ENCODE data around the gene MYO10. TPM values are rescaled to one million over a fixed set of nuclear protein-coding genes. Genes with fewer than 3 reads are reported as not detected.
"Not testable (repeated sequence)": the region's sequence is repeated elsewhere in the genome, so short reads cannot be mapped to it uniquely, and the experiment has no call there.

The MYO10 gene
- not detected for total RNA-seq

DNA sequence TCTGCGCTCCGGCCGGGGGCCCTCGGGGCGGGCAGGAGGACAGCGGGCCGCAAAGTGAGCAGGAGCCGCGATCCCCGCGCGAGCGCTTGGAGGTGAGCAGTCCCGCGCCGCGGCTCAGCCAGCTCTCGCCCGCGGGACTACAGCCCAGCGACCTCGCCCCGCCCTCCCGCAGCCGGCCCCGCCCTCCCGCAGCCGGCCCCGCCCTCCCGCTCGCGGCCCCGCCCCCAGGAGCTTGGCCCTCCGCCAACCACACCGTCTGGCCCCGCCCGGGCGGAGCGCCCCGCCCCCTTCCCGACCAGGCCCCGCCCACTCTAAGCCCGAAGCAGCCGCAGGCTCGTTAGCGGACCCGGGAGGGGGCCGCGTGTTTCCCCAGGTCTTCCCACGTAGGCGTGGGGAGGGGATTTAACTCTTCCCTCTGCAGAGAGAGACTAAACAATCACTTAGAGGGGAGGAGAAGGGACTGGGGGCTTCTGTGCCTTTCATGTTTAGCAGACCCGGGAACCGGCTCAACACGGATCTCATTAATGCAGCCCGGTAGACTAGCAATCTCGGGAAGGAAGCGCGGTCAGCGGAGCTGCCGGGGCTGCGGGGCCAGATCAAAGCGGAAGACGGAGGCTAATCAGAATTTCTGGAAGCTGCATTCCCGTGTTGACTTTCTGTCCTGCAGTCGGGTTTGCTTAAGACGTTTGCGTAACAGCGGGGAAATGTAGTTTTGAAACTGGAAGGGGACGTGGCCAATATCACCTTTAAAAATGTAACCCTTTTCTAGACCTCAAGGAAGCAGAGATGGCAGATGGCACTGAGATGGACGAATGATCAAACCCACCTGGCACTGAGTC is at the start of gene MYO10:
Gene MYO10, minus strand, starts transcription at position 139 of the 839 bp plus-strand sequence. CDS start 480 bp downstream, outside the sequence.
- no peak within 1 kb of the TSS for H3K27ac Mint-ChIP-seq
- H3K9me3 Mint-ChIP-seq: peaks cover 3% of the 10 kb centered on the region
- H3K27me3 Mint-ChIP-seq: peaks cover 25 to 30% of the 10 kb centered on the region in 2 donors
- peaks cover 12% of the 10 kb centered on the region for H3K36me3 Mint-ChIP-seq
- peak within 1 kb of the TSS; percentile 52 for H3K4me3 Mint-ChIP-seq
- peaks cover 5 to 7% of the 10 kb centered on the region in 2 donors for H3K4me1 Mint-ChIP-seq (ENCODE audit: low read depth in 2 of 2)
- ATAC-seq: peak; percentile 75 to 88
- DNase-seq (ENCODE audit: low spot score): no peak

DNA sequence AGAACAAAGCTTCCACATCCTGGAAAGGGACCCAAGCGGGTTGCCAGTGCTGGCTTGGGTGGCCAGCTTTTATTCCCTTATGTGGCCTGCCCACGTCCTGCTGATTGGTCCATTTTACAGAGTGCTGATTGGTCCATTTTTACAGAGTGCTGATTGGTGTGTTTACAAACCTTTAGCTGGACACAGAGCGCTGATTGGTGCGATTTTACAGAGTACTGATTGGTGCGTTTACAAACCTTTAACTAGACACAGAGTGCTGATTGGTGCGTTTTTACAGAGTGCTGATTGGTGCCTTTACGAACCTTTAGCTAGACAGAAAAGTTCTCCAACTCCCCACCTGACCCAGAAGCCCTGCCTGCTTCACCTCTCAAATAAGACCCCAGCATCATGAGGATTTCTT is 49.2 kb upstream of the MYO10 start:
- H3K4me3 Mint-ChIP-seq; H3K27me3 Mint-ChIP-seq; H3K4me1 Mint-ChIP-seq (ENCODE audit: low read depth in 2 of 2); H3K36me3 Mint-ChIP-seq; DNase-seq (ENCODE audit: low spot score); H3K9me3 Mint-ChIP-seq; ATAC-seq; H3K27ac Mint-ChIP-seq: not testable (repeated sequence)

DNA sequence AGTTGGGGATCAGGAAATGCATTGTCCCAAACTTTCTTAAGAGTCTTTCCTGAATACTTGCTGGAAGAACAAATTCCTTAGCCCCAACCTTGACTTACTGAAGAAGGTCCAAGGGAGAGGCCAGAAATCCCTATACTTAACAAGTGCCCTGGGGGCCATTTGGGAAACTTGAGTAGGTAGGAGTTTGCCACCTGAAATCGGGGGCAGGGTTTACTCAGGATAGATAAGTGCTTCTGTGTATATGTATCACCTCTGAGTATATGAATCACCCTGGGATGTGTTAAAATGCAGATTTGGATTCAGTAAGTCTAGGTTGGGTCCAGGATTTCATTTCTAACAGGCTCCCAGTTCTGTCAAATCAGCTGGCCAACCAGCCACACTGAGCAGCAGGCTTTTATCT is 47.9 kb upstream of the MYO10 start:
- no peaks in the 10 kb centered on the region for H3K36me3 Mint-ChIP-seq
- H3K4me3 Mint-ChIP-seq: no peak overlapping the region
- no peaks in the 10 kb centered on the region for H3K4me1 Mint-ChIP-seq (ENCODE audit: low read depth in 2 of 2)
- H3K27me3 Mint-ChIP-seq: no peaks in the 10 kb centered on the region
- no peak overlapping the region for H3K27ac Mint-ChIP-seq
- no peaks in the 10 kb centered on the region for H3K9me3 Mint-ChIP-seq
- no peak for DNase-seq (ENCODE audit: low spot score)
- ATAC-seq: no peak

DNA sequence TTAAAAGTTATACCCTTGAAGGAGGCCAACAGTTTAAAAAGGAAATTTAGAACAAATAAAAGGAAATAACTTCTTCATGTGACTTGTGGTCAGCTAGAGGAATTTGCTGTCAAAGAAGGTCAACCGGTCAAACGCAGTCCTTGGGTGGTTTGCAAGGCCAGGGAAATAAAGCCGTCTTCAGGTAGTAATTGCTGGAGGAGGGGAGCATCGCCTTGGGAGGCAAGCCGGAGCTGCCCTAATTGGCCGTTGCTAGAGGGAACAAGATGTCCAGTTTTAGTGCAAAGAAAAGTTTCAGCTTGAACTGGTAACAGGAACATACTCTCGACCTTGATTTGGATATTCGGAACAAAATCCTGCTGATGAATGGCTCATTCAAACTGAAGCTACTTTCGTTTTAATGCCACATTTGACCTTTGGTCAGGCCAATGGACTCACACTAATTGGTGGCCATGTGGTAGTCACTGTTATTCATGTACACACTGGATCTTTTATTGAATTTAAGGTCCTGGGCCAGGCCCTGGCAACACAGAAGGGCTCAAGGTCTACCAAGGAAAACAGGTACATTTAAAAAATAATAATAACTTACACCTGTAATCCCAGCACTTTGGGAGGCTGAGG is 47.0 kb upstream of the MYO10 start:
- H3K9me3 Mint-ChIP-seq: no peaks in the 10 kb centered on the region
- no peaks in the 10 kb centered on the region for H3K36me3 Mint-ChIP-seq
- H3K27me3 Mint-ChIP-seq: no peaks in the 10 kb centered on the region
- DNase-seq (ENCODE audit: low spot score) (no peak), ATAC-seq (no peak)
- no peaks in the 10 kb centered on the region for H3K4me1 Mint-ChIP-seq (ENCODE audit: low read depth in 2 of 2)
- no peak overlapping the region for H3K27ac Mint-ChIP-seq
- H3K4me3 Mint-ChIP-seq: no peak overlapping the region

DNA sequence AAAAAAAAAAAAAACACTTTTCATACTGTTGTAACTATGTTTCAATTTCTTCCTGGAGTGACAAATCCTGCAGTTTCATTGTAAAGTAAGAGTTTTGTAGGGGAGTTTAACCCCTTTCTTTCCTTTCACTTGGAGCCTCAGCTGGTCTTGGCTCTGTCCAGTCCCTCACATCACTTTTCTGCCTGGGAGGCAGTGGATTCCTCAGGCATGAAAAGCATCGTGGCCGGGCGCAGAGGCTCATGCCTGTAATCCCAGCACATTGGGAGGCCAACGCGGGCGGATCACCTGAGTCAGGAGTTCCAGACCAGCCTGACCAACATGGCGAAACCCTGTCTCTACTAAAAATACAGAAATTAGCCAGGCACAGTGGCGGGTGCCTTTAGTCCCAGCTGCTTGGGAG is 45.6 kb upstream of the MYO10 start:
- Mint-ChIP-seq H3K4me3 (no peak overlapping the region), H3K4me1 (ENCODE audit: low read depth in 2 of 2) (no peaks in the 10 kb centered on the region), H3K27ac (no peak overlapping the region), H3K9me3 (no peaks in the 10 kb centered on the region), H3K36me3 (no peaks in the 10 kb centered on the region), H3K27me3 (no peaks in the 10 kb centered on the region)
- ATAC-seq (no peak), DNase-seq (ENCODE audit: low spot score) (no peak)

DNA sequence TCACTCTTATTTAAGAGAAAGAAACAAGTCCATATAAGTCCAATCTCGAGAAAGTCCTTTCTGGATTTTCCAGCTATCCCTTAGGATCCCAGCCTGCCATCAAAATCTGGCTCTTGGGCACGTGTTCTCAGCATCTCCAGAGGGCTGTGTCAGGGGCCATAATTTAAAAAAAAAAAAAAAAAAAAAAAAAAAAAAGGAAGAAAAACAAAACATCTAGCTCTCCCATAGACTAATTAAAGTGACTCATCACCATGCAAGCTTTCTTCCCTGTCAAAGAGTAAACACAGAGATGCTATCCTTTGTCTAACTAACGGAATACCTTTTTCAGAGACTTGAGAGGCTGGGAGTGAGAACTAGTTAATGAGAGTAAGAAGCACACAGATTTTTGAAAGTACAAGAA is 44.9 kb upstream of the MYO10 start:
- Mint-ChIP-seq H3K4me1 (ENCODE audit: low read depth in 2 of 2) (no peaks in the 10 kb centered on the region), H3K9me3 (no peaks in the 10 kb centered on the region), H3K36me3 (no peaks in the 10 kb centered on the region), H3K27ac (no peak overlapping the region), H3K4me3 (no peak overlapping the region), H3K27me3 (no peaks in the 10 kb centered on the region)
- ATAC-seq: no peak
- DNase-seq (ENCODE audit: low spot score): no peak

DNA sequence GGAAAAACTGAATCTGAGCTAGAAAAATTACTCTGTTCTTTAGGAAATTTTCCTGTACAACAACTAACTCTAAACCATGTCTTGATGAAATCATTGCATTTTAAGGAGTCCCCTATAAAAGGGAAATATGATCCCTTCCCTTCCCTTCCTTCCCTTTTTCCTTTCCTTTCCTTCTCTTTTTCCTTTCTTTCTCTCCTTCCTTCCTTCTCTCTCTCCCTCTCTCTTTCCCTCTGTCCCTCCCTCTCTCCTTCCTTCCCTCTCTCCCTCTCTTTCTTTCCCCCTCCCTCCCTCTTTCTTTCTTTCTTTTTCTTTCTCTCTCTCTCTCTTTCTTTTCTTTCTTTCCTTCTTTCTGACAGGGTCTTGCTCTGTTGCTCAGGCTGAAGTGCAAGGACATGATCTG is 42.2 kb upstream of the MYO10 start:
- Mint-ChIP-seq H3K27me3 (no peaks in the 10 kb centered on the region), H3K4me1 (ENCODE audit: low read depth in 2 of 2) (no peaks in the 10 kb centered on the region), H3K9me3 (no peaks in the 10 kb centered on the region), H3K4me3 (no peak overlapping the region), H3K36me3 (no peaks in the 10 kb centered on the region), H3K27ac (no peak overlapping the region)
- DNase-seq (ENCODE audit: low spot score): no peak
- no peak for ATAC-seq

DNA sequence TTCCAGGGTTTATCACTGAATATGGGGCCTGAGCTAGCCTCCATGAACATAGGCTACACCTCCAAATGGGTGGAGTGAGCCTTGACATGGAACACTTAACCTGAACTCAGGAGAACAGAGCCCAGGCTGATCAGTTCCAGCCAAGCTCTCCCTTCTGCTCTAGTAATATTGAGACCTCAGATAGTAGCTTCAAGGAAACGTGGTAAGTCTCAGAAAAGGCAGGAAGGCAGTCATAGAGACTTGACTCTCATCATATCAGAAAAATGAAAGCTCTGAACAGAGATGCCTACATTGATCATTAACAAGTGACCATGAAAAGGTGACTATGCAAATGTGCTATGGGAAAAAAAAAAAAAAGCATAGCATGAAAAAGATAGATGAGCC is 40.5 kb upstream of the MYO10 start:
- Mint-ChIP-seq H3K27me3 (no peaks in the 10 kb centered on the region), H3K27ac (no peak overlapping the region), H3K9me3 (no peaks in the 10 kb centered on the region), H3K4me1 (ENCODE audit: low read depth in 2 of 2) (no peaks in the 10 kb centered on the region), H3K4me3 (no peak overlapping the region), H3K36me3 (no peaks in the 10 kb centered on the region)
- DNase-seq (ENCODE audit: low spot score) (no peak), ATAC-seq (no peak)

DNA sequence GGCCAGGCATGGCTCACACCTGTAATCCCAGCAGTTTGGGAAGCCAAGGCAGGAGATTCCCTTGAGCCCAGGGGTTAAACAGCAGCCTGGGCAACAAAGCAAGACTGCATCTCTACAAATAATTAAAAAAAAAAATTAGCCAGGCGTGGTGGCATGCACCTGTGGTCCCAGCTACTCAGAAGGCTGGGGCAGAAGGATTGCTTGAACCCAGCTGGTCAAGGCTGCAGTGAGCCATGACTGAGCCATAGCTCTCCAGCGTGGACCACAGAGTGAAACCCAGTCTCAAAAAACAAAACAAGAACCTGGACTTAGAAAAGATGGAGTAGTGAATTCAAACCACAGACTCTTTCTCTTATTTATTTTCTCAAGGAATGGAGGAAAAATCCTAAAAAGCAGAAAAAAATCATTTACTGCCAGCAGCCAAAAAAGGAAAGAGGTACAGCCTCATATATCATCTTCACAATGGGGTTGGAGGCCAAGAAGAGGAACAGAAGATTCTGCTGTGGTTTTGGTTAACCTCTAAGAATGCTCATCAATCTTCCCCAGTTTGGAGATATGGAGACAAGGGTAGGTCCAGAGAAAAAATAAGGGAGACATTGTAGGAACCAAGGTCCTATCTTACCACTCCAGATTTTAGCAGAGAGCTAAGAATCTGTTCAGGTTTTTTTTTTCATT is 40.0 kb upstream of the MYO10 start:
- H3K4me1 Mint-ChIP-seq (ENCODE audit: low read depth in 2 of 2): no peaks in the 10 kb centered on the region
- no peaks in the 10 kb centered on the region for H3K27me3 Mint-ChIP-seq
- ATAC-seq (no peak), DNase-seq (ENCODE audit: low spot score) (no peak)
- H3K27ac Mint-ChIP-seq: no peak overlapping the region
- H3K36me3 Mint-ChIP-seq: no peaks in the 10 kb centered on the region
- H3K4me3 Mint-ChIP-seq: no peak overlapping the region
- no peaks in the 10 kb centered on the region for H3K9me3 Mint-ChIP-seq

DNA sequence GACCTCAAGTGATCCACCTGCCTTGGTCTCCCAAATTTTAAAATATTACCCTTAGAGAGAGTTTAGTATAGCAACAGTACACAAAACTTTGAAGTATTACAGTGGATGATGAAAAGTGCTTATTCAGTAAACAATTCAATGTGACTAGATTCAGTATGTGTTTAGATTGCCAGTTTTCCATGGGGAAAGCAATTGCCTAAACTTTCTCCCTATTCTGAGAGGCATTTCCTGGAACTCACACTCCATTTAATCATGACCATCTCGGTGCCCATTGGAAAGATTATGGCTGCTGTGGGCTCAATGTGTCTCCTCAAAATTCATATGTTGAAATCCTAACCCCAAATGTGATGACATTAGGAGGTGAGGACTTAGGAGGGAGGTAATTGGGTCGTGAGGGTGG is 38.9 kb upstream of the MYO10 start:
- H3K4me1 Mint-ChIP-seq (ENCODE audit: low read depth in 2 of 2): no peaks in the 10 kb centered on the region
- ATAC-seq (no peak), DNase-seq (ENCODE audit: low spot score) (no peak)
- no peak overlapping the region for H3K27ac Mint-ChIP-seq
- H3K27me3 Mint-ChIP-seq: no peaks in the 10 kb centered on the region
- no peaks in the 10 kb centered on the region for H3K36me3 Mint-ChIP-seq
- H3K9me3 Mint-ChIP-seq: no peaks in the 10 kb centered on the region
- H3K4me3 Mint-ChIP-seq: no peak overlapping the region

DNA sequence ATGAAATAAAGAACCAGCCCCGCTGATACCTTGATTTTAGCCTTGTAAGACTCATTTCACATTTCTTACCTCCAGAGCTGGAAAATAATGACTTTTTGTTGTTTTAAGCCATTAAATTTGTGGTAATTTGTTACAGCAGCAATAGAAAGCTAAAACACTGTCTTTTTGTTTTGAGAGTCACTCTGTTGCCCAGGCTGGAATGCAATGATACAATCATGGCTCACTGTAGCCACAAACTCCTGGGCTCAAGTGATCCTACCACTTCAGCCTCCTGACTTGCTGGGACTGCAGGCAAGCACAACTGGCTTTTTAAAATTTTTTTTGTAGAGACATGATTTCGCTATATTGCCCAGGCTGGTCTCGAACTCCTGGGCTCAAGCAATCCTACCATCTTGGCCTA is 34.7 kb upstream of the MYO10 start:
- H3K27ac Mint-ChIP-seq: no peak overlapping the region
- no peaks in the 10 kb centered on the region for H3K27me3 Mint-ChIP-seq
- no peaks in the 10 kb centered on the region for H3K36me3 Mint-ChIP-seq
- no peak for ATAC-seq
- H3K4me3 Mint-ChIP-seq: no peak overlapping the region
- H3K9me3 Mint-ChIP-seq: no peaks in the 10 kb centered on the region
- DNase-seq (ENCODE audit: low spot score): no peak
- H3K4me1 Mint-ChIP-seq (ENCODE audit: low read depth in 2 of 2): no peaks in the 10 kb centered on the region

DNA sequence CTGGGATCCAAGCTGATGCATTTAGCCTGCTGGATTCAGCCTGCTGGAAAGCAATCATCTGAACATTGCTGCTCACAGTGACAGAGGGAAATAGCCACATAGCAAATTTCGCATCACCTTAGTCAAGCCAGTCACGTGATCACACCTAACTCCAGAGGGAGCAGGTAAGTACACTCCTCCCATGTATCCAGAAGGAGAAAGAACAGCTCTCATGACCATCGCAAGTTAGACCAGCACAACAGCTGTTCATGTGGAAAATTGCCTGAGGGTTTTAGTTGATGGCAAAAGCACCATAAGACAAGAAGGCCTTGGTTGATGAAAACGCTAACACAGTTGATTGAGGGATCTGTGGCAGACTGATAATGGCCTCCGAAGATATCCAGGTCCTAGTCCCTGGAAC is 34.2 kb upstream of the MYO10 start:
- Mint-ChIP-seq H3K9me3 (no peaks in the 10 kb centered on the region), H3K36me3 (no peaks in the 10 kb centered on the region), H3K27me3 (no peaks in the 10 kb centered on the region), H3K4me3 (no peak overlapping the region), H3K4me1 (ENCODE audit: low read depth in 2 of 2) (no peaks in the 10 kb centered on the region), H3K27ac (no peak overlapping the region)
- DNase-seq (ENCODE audit: low spot score): no peak
- ATAC-seq: no peak

DNA sequence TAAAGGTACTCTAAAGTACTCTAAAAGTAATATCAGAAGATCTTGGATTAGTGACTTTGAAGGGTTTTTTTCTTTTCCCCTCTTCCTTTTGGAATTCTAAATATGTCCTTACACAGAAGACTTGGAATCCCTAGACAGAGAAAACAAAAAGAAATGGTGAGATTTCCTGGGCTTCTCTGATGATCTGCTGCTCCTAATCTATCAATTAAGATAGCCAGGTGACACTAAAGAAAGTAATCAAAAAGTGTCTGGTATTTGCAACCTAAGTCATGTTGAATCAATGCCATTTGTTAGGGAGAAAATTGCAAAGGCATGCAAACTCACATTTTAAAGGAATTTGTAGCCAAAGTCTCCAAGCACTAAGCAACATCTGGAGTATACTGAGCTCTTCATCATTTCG is 29.5 kb upstream of the MYO10 start:
- Mint-ChIP-seq H3K27ac (no peak overlapping the region), H3K27me3 (no peaks in the 10 kb centered on the region), H3K4me3 (no peak overlapping the region), H3K4me1 (ENCODE audit: low read depth in 2 of 2) (no peaks in the 10 kb centered on the region), H3K36me3 (no peaks in the 10 kb centered on the region), H3K9me3 (no peaks in the 10 kb centered on the region)
- ATAC-seq (no peak), DNase-seq (ENCODE audit: low spot score) (no peak)

DNA sequence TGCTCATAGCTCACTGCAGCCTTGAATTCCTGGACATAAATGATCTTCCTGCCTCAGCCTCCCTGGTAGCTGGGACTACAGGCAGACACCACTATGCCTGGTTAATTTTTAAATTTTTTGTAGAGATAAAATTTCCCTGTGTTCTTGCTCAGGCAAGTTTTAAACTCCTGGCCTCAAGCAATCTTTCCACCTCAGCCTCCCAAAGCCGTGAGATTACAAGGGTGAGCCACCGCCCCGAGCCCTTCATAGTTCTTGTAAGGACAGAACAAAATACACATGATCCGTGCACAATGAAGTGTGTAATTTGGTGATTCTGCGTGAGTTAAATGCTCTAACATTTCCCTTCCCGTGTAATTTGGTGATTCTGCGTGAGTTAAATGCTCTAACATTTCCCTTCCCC is 27.7 kb upstream of the MYO10 start:
- H3K36me3 Mint-ChIP-seq: no peaks in the 10 kb centered on the region
- no peak for DNase-seq (ENCODE audit: low spot score)
- H3K4me1 Mint-ChIP-seq (ENCODE audit: low read depth in 2 of 2): no peaks in the 10 kb centered on the region
- H3K9me3 Mint-ChIP-seq: no peaks in the 10 kb centered on the region
- H3K27ac Mint-ChIP-seq: no peak overlapping the region
- no peak for ATAC-seq
- H3K27me3 Mint-ChIP-seq: no peaks in the 10 kb centered on the region
- H3K4me3 Mint-ChIP-seq: no peak overlapping the region

All from natural killer cell treated with Interleukin-12 subunit alpha and Interleukin-12 subunit beta and Interleukin-15 and Interleukin-18, amount 100 ng/mL, for 72 hours (primary cell).